Suprapubic skin (tissue), 4 donors: ENCODE measurements around the gene RNASE12. TPM values are rescaled to one million over a fixed set of nuclear protein-coding genes. Genes with fewer than 3 reads are reported as not detected.

Experiments used
- DNase-seq, 2 donors: peaks; one replicate each; pipeline ENCODE4 v3.0.0-alpha.2; 2019; ENCODE audit warnings: low spot score in 2 of 2
- H3K27ac ChIP-seq: fragments of 200-600 bp; sonication (generic); one replicate; pipeline ENCODE4 v1.5.1; 2019
- H3K27me3 ChIP-seq: fragments of 200-600 bp; sonication (generic); one replicate; pipeline ENCODE4 v1.5.1; 2019
- H3K36me3 ChIP-seq: fragments of 200-600 bp; sonication (generic); one replicate; pipeline ENCODE4 v1.5.1; 2019
- H3K4me1 ChIP-seq: fragments of 200-600 bp; sonication (generic); one replicate; pipeline ENCODE4 v1.5.1; 2019
- H3K4me3 ChIP-seq: fragments of 200-600 bp; sonication (generic); one replicate; pipeline ENCODE4 v1.5.1; 2019; ENCODE audit warnings: mild to moderate bottlenecking
- H3K9me3 ChIP-seq: fragments of 200-600 bp; sonication (generic); one replicate; pipeline ENCODE4 v1.5.1; 2019
- EP300 ChIP-seq: sonication (generic); formaldehyde crosslinking; IDR thresholded peaks from one replicate; pipeline ENCODE4 v1.6.1; 2017; ENCODE audit warnings: antibody characterized with exemption
- POLR2A ChIP-seq, 2 donors: fragments of 450-650 bp; IDR thresholded peaks; one replicate each; pipeline ENCODE4 v1.6.1; 2017; ENCODE audit warnings: antibody characterized with exemption in 2 of 2, mild to moderate bottlenecking in 2 of 2, moderate library complexity in 2 of 2
- POLR2AphosphoS5 ChIP-seq, 3 donors: sonication (generic); formaldehyde crosslinking; IDR thresholded peaks; one replicate each; pipeline ENCODE4 v1.6.1; 2017; ENCODE audit warnings: antibody characterized with exemption in 3 of 3
- WGBS: methylation state at CpG from one replicate; pipeline ENCODE4 v1.1.5; 2018; 5-methylcytosine and 5-hydroxymethylcytosine counted together
- total RNA-seq, 4 donors: library from RNA; depleted of rRNA; stranded (reverse); fragments of >200 nt; gene quantifications; one replicate each; pipeline ENCODE4 v1.1.0, GENCODE V29; 2016
- TF ChIP-seq, protein P1 (sequence below), 2 donors: fragments of 200-600 bp in 1 of 2; fragments of 450-650 bp in 1 of 2; sonication (generic) in 1 of 2; IDR thresholded peaks; one replicate each; pipeline ENCODE4 v1.5.1; 2016 to 2019; ENCODE audit warnings: antibody characterized with exemption in 2 of 2, mild to moderate bottlenecking in 1 of 2, moderate library complexity in 1 of 2

Gene RNASE12
- total RNA-seq, 4 donors from 2014 or later: not detected

DNA sequence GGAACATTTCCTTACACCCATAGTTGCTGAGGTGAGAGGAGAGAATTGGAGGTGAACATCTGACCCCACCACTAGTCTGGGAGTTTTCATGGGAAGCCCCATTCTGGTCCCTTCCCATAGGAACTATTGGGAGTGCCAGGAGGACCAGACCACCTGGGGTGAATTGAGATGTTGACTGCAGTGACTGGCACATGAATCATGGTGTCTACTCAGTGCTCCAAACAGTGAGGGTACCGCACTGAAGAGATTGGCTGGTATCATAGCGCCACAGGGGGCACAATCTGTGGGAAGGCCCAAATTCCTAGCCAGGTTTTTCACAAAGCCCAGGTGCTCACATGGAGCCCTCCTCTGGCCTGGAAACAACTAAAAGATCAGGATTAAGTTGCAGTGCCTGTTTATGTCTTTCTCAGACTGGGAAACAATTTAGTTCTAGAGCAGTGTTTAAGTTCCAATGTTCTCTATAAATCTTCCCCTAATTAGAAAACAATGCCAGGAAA lies 26.6 kb downstream of the RNASE12 start:
- WGBS: 94% methylated on average over 2 of the region's 2 CpGs
- Histone ChIP-seq H3K36me3 (no peaks in the 10 kb centered on the region), H3K27ac (no peak overlapping the region), H3K27me3 (no peaks in the 10 kb centered on the region), H3K9me3 (peaks cover 13% of the 10 kb centered on the region), H3K4me1 (no peaks in the 10 kb centered on the region), H3K4me3 (no peak overlapping the region)
- TF ChIP-seq EP300: no peak
- no peak for DNase-seq

DNA sequence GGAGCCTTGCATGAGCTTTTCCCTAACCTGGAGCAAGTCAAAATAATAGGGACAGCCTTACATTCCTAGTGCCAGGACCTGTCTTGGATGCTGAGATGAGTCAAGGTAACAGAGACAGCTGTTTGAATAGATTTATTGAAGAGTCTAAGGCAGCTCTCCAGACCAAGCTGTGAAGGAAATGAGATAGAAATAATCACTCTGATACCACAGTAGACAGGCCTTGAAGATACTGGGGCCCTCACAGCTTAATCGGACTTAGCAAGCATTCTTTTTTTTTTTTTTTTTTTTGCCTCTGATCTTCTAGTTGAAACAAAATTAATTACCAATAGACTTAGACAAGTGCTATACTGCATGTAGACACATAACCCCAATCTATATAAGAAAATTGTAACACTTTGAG lies 27.2 kb downstream of the RNASE12 start:
- Histone ChIP-seq H3K27ac (no peak overlapping the region), H3K36me3 (no peaks in the 10 kb centered on the region), H3K4me3 (no peak overlapping the region), H3K27me3 (no peaks in the 10 kb centered on the region), H3K4me1 (no peaks in the 10 kb centered on the region), H3K9me3 (peaks cover 8% of the 10 kb centered on the region)
- DNase-seq: no peak
- WGBS: 87% methylated on average over 1 of the region's 1 CpG
- no peak for TF ChIP-seq POLR2A (IDR thresholded peaks at IDR 0.05)
- TF ChIP-seq, protein P1, sequence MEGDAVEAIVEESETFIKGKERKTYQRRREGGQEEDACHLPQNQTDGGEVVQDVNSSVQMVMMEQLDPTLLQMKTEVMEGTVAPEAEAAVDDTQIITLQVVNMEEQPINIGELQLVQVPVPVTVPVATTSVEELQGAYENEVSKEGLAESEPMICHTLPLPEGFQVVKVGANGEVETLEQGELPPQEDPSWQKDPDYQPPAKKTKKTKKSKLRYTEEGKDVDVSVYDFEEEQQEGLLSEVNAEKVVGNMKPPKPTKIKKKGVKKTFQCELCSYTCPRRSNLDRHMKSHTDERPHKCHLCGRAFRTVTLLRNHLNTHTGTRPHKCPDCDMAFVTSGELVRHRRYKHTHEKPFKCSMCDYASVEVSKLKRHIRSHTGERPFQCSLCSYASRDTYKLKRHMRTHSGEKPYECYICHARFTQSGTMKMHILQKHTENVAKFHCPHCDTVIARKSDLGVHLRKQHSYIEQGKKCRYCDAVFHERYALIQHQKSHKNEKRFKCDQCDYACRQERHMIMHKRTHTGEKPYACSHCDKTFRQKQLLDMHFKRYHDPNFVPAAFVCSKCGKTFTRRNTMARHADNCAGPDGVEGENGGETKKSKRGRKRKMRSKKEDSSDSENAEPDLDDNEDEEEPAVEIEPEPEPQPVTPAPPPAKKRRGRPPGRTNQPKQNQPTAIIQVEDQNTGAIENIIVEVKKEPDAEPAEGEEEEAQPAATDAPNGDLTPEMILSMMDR (IDR thresholded peaks at IDR 0.05): no peak
- TF ChIP-seq POLR2AphosphoS5 (IDR thresholded peaks at IDR 0.05): no peak
- no peak for TF ChIP-seq EP300

DNA sequence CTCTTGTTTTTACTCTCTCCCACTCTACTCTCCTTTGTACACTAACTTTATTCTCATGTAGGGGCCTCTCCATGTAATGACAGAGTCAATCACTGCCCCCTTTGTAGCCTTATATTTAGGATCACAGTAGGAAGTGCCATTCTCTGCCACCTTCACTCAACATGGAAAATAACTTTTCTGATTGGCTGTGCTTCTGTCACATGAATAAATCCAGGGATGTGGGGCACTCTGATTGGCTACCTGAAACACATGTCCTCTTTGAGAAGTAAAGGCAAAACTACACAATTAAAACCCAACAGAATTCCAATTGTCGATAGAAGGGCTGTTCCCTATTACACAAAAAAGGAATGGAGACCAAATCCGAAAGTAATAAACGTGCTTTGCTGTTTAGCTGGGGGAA lies 30.2 kb downstream of the RNASE12 start, which contains the start of gene RNASE9:
Gene RNASE9 (minus strand): TSS at position 87 of the 400 bp plus-strand sequence.
- whole genome bisulfite sequencing: 88% methylated on average over 3 of the region's 3 CpGs
- H3K27ac ChIP-seq: no peak within 1 kb of the TSS
- no peaks in the 10 kb centered on the region for H3K4me1 ChIP-seq
- DNase-seq: no peak
- no peak within 1 kb of the TSS for H3K4me3 ChIP-seq
- TF ChIP-seq EP300 (no peak), POLR2A (IDR thresholded peaks at IDR 0.05) (no peak), POLR2AphosphoS5 (IDR thresholded peaks at IDR 0.05) (no peak)
- TF ChIP-seq, protein P1 (IDR thresholded peaks at IDR 0.05): no peak
- no peaks in the 10 kb centered on the region for H3K36me3 ChIP-seq
- H3K27me3 ChIP-seq: no peaks in the 10 kb centered on the region
- no peaks in the 10 kb centered on the region for H3K9me3 ChIP-seq

DNA sequence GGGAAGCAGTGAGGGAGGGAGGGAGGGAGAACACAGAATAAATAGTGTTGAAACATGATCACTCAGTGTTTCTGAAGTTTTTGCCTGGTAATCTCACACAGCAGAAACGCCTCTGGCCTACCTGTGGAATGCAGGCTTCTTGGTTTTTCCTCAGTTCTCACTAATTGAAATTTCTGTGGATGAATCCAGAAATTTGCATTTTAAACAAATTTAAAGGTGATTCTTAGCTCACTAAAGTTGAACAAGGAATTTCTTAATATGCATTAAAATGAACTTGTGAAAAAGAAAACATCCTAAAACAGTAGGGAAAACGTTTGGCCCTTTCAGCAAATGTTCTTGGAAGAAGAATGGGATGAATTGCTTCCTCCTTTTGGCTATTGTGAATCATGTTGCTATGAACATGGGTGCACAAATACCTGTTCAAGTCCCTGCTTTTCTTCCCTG lies 31.7 kb downstream of the RNASE12 start:
- 53% methylated on average over 2 of the region's 2 CpGs for WGBS
- Histone ChIP-seq H3K27ac (no peak overlapping the region), H3K36me3 (no peaks in the 10 kb centered on the region), H3K4me1 (no peaks in the 10 kb centered on the region), H3K4me3 (no peak overlapping the region), H3K27me3 (no peaks in the 10 kb centered on the region), H3K9me3 (no peaks in the 10 kb centered on the region)
- TF ChIP-seq EP300: no peak
- no peak for TF ChIP-seq POLR2A (IDR thresholded peaks at IDR 0.05)
- no peak for TF ChIP-seq POLR2AphosphoS5 (IDR thresholded peaks at IDR 0.05)
- TF ChIP-seq, protein P1 (IDR thresholded peaks at IDR 0.05): no peak
- DNase-seq: no peak

DNA sequence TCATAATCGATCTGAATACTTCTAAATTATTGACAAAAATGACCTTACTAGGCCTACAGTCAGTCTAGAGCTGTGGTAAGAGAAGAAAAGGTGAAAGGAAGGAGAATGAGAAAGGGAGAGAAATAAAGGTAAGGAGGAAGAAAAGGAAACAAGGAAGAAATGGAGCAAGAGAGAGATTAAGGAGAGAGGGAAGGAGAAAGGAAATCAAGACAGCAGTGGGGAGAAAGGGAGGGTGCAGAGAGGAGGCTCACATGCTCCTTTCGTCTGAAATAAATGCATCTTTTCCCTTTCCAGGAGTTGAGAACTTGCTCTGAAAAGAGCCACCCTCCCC lies 34.0 kb downstream of the RNASE12 start:
- no peaks in the 10 kb centered on the region for H3K4me1 ChIP-seq
- no peak overlapping the region for H3K4me3 ChIP-seq
- DNase-seq: no peak
- WGBS: 49% methylated on average over 2 of the region's 2 CpGs
- TF ChIP-seq EP300 (no peak), POLR2A (IDR thresholded peaks at IDR 0.05) (no peak), POLR2AphosphoS5 (IDR thresholded peaks at IDR 0.05) (no peak)
- TF ChIP-seq, protein P1 (IDR thresholded peaks at IDR 0.05): no peak
- H3K9me3 ChIP-seq: no peaks in the 10 kb centered on the region
- H3K36me3 ChIP-seq: no peaks in the 10 kb centered on the region
- no peaks in the 10 kb centered on the region for H3K27me3 ChIP-seq
- H3K27ac ChIP-seq: no peak overlapping the region
